ENCODE data around the gene AXIN1.

DNA sequence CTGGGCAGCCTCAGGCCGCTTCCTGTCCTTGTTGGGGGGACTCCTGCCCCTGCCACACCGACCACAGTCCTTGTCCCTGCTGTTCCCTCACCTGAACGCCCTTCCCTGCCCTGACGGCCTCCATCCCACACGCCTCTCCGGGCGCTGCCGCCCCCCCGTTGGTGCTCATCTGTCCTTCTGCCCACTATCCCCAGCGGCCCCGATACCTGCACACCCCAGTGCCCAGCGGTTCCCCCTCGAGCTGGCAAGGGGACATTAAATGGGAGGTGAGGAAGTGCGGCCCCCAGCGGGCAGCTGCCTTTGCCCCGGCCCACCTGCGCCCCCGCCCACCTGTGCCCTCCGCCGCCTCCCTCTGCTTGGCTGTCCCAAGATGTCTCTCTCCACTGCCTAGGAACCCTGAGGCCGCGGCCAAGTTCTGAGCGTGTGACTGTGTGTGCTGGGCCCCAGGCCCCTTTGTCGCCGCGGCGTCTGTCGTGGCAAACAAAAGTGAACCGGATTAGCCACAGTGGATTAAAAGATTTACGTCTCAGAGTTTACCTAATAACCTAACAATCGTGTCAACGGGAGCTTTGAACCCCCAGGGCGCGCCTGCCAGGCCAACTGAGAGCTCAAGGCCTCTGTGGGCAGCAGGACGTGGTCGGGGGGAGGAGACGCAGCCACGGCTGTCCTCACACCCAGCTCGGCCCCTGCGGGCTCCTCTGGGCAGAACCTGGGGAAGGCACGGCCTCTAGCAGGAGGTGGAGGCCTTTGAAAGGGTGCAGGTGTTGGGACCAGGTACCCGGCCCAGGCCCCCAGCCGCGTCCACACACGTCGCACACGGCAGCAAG lies 7.6 kb upstream of the AXIN1 start:
- TF ChIP-seq, protein P1, sequence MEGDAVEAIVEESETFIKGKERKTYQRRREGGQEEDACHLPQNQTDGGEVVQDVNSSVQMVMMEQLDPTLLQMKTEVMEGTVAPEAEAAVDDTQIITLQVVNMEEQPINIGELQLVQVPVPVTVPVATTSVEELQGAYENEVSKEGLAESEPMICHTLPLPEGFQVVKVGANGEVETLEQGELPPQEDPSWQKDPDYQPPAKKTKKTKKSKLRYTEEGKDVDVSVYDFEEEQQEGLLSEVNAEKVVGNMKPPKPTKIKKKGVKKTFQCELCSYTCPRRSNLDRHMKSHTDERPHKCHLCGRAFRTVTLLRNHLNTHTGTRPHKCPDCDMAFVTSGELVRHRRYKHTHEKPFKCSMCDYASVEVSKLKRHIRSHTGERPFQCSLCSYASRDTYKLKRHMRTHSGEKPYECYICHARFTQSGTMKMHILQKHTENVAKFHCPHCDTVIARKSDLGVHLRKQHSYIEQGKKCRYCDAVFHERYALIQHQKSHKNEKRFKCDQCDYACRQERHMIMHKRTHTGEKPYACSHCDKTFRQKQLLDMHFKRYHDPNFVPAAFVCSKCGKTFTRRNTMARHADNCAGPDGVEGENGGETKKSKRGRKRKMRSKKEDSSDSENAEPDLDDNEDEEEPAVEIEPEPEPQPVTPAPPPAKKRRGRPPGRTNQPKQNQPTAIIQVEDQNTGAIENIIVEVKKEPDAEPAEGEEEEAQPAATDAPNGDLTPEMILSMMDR (IDR thresholded peaks at IDR 0.05), result no peak
- TF ChIP-seq POLR2AphosphoS5 (IDR thresholded peaks at IDR 0.05) (no peak), POLR2A (IDR thresholded peaks at IDR 0.05) (no peak)

Data from breast epithelium (tissue), 3 donors.